Type B pancreatic cell (in vitro differentiated cells): ENCODE data around the gene CEBPA. TPM values are rescaled to one million over a fixed set of nuclear protein-coding genes. Genes with fewer than 3 reads are reported as not detected.

Experiments
- DNase-seq: peaks from one replicate; pipeline ENCODE4 v3.0.0; 2021; ENCODE audit warnings: mixed read lengths; ENCODE audit not compliant: unreplicated experiment; ENCODE audit errors: extremely low spot score
- H3K27ac Mint-ChIP-seq: 2 replicates; pipeline ENCODE4 v1.8.0; 2021; ENCODE audit warnings: mild to moderate bottlenecking, mixed read lengths
- H3K27me3 Mint-ChIP-seq: 2 replicates; pipeline ENCODE4 v1.8.0; 2021; ENCODE audit warnings: mixed read lengths
- H3K36me3 Mint-ChIP-seq: 2 replicates; pipeline ENCODE4 v1.8.0; 2021; ENCODE audit warnings: mixed read lengths
- H3K4me1 Mint-ChIP-seq: one replicate; pipeline ENCODE4 v1.8.0; 2021; ENCODE audit warnings: mixed read lengths; ENCODE audit not compliant: unreplicated experiment
- H3K4me3 Mint-ChIP-seq: 2 replicates; pipeline ENCODE4 v1.8.0; 2021; ENCODE audit warnings: mild to moderate bottlenecking, mixed read lengths
- H3K9me3 Mint-ChIP-seq: 2 replicates; pipeline ENCODE4 v1.8.0; 2021; ENCODE audit warnings: mixed read lengths
- CTCF ChIP-seq: fragments of 200-600 bp; sonication (generic); conservative IDR thresholded peaks from 2 replicates; pipeline ENCODE4 v1.5.0; 2021; ENCODE audit warnings: antibody characterized with exemption, mild to moderate bottlenecking
- total RNA-seq: library from RNA; stranded (reverse); gene quantifications from 2 replicates; pipeline ENCODE4 v1.2.1, GENCODE V29; 2021; ENCODE audit warnings: low replicate concordance

CEBPA gene
- total RNA-seq, 1 donor from 2014 or later, result 24.4 TPM

GRCh38 chr19:33333151-33333550 lies 30.8 kb upstream of the CEBPA start:
- Mint-ChIP-seq H3K27me3 (peaks cover 5% of the 10 kb centered on the region), H3K27ac (no peak overlapping the region), H3K4me1 (no peaks in the 10 kb centered on the region), H3K36me3 (no peaks in the 10 kb centered on the region), H3K9me3 (no peaks in the 10 kb centered on the region), H3K4me3 (no peak overlapping the region)
- no peak for TF ChIP-seq CTCF
- no peak for DNase-seq

GRCh38 chr19:33332248-33332647 lies 29.9 kb upstream of the CEBPA start:
- no peaks in the 10 kb centered on the region for H3K9me3 Mint-ChIP-seq
- H3K27ac Mint-ChIP-seq, result no peak overlapping the region
- no peaks in the 10 kb centered on the region for H3K36me3 Mint-ChIP-seq

GRCh38 chr19:33329736-33330135 lies 27.4 kb upstream of the CEBPA start:
- no peak for TF ChIP-seq CTCF
- Mint-ChIP-seq H3K4me3 (no peak overlapping the region), H3K9me3 (no peaks in the 10 kb centered on the region), H3K36me3 (no peaks in the 10 kb centered on the region), H3K4me1 (no peaks in the 10 kb centered on the region), H3K27me3 (no peaks in the 10 kb centered on the region), H3K27ac (no peak overlapping the region)
- no peak for DNase-seq

More at GRCh38 chr19:33332248-33332647, 29.9 kb upstream of the CEBPA start:
- no peak for DNase-seq
- no peak for TF ChIP-seq CTCF
- Mint-ChIP-seq H3K4me3 (no peak overlapping the region), H3K27me3 (no peaks in the 10 kb centered on the region), H3K4me1 (no peaks in the 10 kb centered on the region)

GRCh38 chr19:33329060-33329459 lies 26.7 kb upstream of the CEBPA start:
- Mint-ChIP-seq H3K27me3 (no peaks in the 10 kb centered on the region), H3K4me3 (no peak overlapping the region), H3K27ac (no peak overlapping the region), H3K36me3 (no peaks in the 10 kb centered on the region), H3K9me3 (no peaks in the 10 kb centered on the region), H3K4me1 (no peaks in the 10 kb centered on the region)
- no peak for TF ChIP-seq CTCF
- no peak for DNase-seq

GRCh38 chr19:33325920-33326319 lies 23.6 kb upstream of the CEBPA start:
- TF ChIP-seq CTCF, result no peak
- no peak overlapping the region for H3K27ac Mint-ChIP-seq
- no peaks in the 10 kb centered on the region for H3K4me1 Mint-ChIP-seq
- H3K9me3 Mint-ChIP-seq, result no peaks in the 10 kb centered on the region
- no peak overlapping the region for H3K4me3 Mint-ChIP-seq
- no peak for DNase-seq
- H3K36me3 Mint-ChIP-seq, result no peaks in the 10 kb centered on the region
- no peaks in the 10 kb centered on the region for H3K27me3 Mint-ChIP-seq

GRCh38 chr19:33324628-33325027 lies 22.3 kb upstream of the CEBPA start:
- no peak for TF ChIP-seq CTCF
- Mint-ChIP-seq H3K27ac (no peak overlapping the region), H3K4me3 (no peak overlapping the region), H3K4me1 (no peaks in the 10 kb centered on the region), H3K27me3 (no peaks in the 10 kb centered on the region), H3K36me3 (no peaks in the 10 kb centered on the region), H3K9me3 (peaks cover 9% of the 10 kb centered on the region)
- no peak for DNase-seq
